Thyroid gland (tissue), 4 donors: ENCODE data around the gene ARMH4. TPM values are rescaled to one million over a fixed set of nuclear protein-coding genes. Genes with fewer than 3 reads are reported as not detected.

ENCODE experiments used
- DNase-seq, 2 donors: peaks; one replicate each; pipeline ENCODE4 v3.0.0-alpha.2; 2019
- H3K27ac ChIP-seq, 3 donors: fragments of 200-600 bp; sonication (generic); 1 replicate in 2 of 3; 2 replicates in 1 of 3; pipeline ENCODE4 v1.5.1; 2016 to 2019; ENCODE audit warnings: mild to moderate bottlenecking in 1 of 3, moderate library complexity in 1 of 3
- H3K27me3 ChIP-seq: fragments of 200-600 bp; sonication (generic); one replicate; pipeline ENCODE4 v1.5.1; 2019
- H3K36me3 ChIP-seq, 2 donors: fragments of 200-600 bp; sonication (generic); one replicate each; pipeline ENCODE4 v1.5.1; 2016 to 2019
- H3K4me1 ChIP-seq, 2 donors: fragments of 200-600 bp; sonication (generic); one replicate each; pipeline ENCODE4 v1.5.1; 2017 to 2019
- H3K4me3 ChIP-seq, 3 donors: fragments of 200-600 bp; sonication (generic); replicated peaks in 1 of 3; 1 replicate in 2 of 3; 2 replicates in 1 of 3; pipeline ENCODE4 v1.5.1; 2016; ENCODE audit warnings: mild to moderate bottlenecking in 1 of 3
- H3K9me3 ChIP-seq: fragments of 200-600 bp; sonication (generic); one replicate; pipeline ENCODE4 v1.5.1; 2017
- CTCF ChIP-seq, 6 experiments: fragments of 200-600 bp in 3 of 6; fragments of 450-650 bp in 3 of 6; sonication (generic) in 3 of 6; IDR thresholded peaks; one replicate each; pipeline ENCODE4 v1.5.1; 2016 to 2019; ENCODE audit warnings: antibody characterized with exemption in 6 of 6, mild to moderate bottlenecking in 2 of 6, inconsistent platforms in 1 of 6, moderate library complexity in 1 of 6
- POLR2A ChIP-seq, 2 donors: fragments of 450-650 bp; IDR thresholded peaks; one replicate each; pipeline ENCODE4 v1.6.1; 2017; ENCODE audit warnings: antibody characterized with exemption in 2 of 2, mild to moderate bottlenecking in 2 of 2, moderate library complexity in 1 of 2
- WGBS, 2 donors: methylation state at CpG; one replicate each; pipeline ENCODE4 v1.1.5; 2017; 5-methylcytosine and 5-hydroxymethylcytosine counted together
- intact Hi-C: fragments of 100-400 bp; cut with DNase I; formaldehyde crosslinking; loops from one replicate; pipeline ENCODE4 v1.15.1; 2023
- total RNA-seq, 4 donors: library from RNA; depleted of rRNA; stranded (reverse); fragments of >200 nt; gene quantifications; one replicate each; pipeline ENCODE4 v1.2.3, GENCODE V29; 2016

ARMH4 gene
- total RNA-seq, 4 donors from 2014 or later: 4.2 to 7.5 (median 7.0) TPM

DNA sequence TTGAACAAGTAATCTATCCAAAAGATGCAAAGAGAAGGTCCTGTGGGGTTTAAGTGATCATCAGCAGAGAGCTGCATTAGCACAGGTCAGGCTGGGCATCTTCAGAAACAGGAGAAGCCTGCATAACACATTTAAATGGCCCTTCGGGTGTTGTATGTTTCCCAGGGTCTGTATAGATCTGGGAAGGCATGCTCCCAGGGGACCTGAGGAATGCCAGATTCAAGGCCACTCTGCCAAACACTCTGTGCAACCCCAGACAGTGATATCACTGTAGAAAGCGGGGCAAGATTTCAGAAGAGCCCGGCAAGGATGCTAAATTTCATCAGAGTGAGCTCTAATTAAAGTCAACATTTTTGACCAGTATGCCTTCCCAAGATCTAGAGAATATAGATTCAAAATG is 92.9 kb downstream of the ARMH4 start:
- Histone ChIP-seq H3K9me3 (no peaks in the 10 kb centered on the region), H3K4me3 (no peak overlapping the region), H3K27ac (no peak overlapping the region), H3K27me3 (no peaks in the 10 kb centered on the region), H3K36me3 (no peaks in the 10 kb centered on the region), H3K4me1 (no peaks in the 10 kb centered on the region)
- intact Hi-C loops: no loop called here
- DNase-seq: no peak
- TF ChIP-seq POLR2A (IDR thresholded peaks at IDR 0.05) (no peak), CTCF (IDR thresholded peaks at IDR 0.05) (no peak)
- WGBS, 2 donors: 83 to 84% methylated on average over 3 of the region's 3 CpGs

DNA sequence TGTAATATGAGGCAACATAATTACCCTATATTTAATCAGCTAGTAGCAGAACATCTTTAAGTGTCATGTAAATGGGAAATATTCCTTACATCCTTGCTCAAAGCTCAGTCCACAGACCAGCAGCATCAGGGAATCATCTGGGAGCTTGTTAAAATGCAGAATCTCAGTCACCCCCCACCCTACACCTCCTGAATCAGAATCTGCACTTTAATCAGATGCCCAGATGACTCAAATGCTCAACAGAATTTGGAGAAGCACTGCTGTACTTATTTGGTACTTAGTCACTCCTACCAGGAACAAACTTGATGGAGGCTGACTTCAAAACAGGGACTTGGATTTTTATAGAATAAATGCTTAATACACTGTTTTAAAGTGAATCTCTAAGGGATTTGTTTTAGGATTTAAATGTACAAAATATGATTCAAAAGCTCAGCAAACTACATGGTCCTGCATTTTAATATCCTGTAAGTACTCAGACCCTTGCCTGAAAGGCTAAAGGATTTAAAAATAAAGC is 96.5 kb downstream of the ARMH4 start:
- intact Hi-C loops: no loop called here
- no peak for DNase-seq
- Histone ChIP-seq H3K27ac (no peak overlapping the region), H3K9me3 (no peaks in the 10 kb centered on the region), H3K27me3 (no peaks in the 10 kb centered on the region), H3K4me3 (no peak overlapping the region), H3K4me1 (no peaks in the 10 kb centered on the region), H3K36me3 (no peaks in the 10 kb centered on the region)
- TF ChIP-seq CTCF (IDR thresholded peaks at IDR 0.05) (no peak), POLR2A (IDR thresholded peaks at IDR 0.05) (no peak)

DNA sequence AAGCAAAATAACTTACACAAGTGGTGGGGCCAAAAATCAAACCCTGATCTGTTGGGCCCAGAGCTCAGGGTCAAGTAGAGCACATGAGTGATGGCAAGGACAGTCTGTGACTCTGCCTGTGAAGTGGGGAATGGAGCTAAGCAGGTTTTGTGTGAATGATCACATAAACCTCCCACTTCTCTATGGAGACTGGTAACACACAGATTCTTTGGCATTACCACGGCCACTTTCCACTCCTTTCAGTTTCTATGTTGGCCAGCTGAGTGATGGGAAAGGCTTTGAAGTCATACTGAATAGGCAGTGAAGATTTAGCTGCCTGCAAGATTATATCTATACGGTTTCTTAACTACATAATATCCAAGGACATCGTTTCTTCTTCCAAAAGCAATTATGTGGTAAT is 97.9 kb downstream of the ARMH4 start:
- Histone ChIP-seq H3K9me3 (no peaks in the 10 kb centered on the region), H3K4me1 (no peaks in the 10 kb centered on the region), H3K27ac (no peak overlapping the region), H3K36me3 (no peaks in the 10 kb centered on the region), H3K4me3 (no peak overlapping the region), H3K27me3 (no peaks in the 10 kb centered on the region)
- peak; percentile 8 to 12 for DNase-seq
- intact Hi-C loops: no loop called here
- 68 to 78% methylated on average over 3 of the region's 3 CpGs for WGBS, 2 donors
- TF ChIP-seq POLR2A (IDR thresholded peaks at IDR 0.05): no peak
- TF ChIP-seq CTCF (IDR thresholded peaks at IDR 0.05): no peak

- peak; percentile 55 to 62 for DNase-seq
- Histone ChIP-seq H3K4me3 (no peak overlapping the region), H3K36me3 (no peaks in the 10 kb centered on the region), H3K4me1 (peaks cover 0 to 10% of the 10 kb centered on the region in 2 donors), H3K27me3 (no peaks in the 10 kb centered on the region), H3K9me3 (no peaks in the 10 kb centered on the region), H3K27ac (peak overlapping the region in 1 of 3 donors; percentile 17)
- intact Hi-C loops: no loop called here
- 40 to 45% methylated on average over 5 of the region's 5 CpGs for WGBS, 2 donors
- TF ChIP-seq CTCF (IDR thresholded peaks at IDR 0.05) (no peak), POLR2A (IDR thresholded peaks at IDR 0.05) (no peak)
Observed at GRCh38 chr14:58048219-58048618, 103.8 kb downstream of the ARMH4 start.

- Histone ChIP-seq H3K4me1 (peaks cover 0 to 9% of the 10 kb centered on the region in 2 donors), H3K27me3 (no peaks in the 10 kb centered on the region), H3K4me3 (no peak overlapping the region), H3K27ac (no peak overlapping the region), H3K9me3 (no peaks in the 10 kb centered on the region), H3K36me3 (no peaks in the 10 kb centered on the region)
- intact Hi-C loops: no loop called here
- TF ChIP-seq POLR2A (IDR thresholded peaks at IDR 0.05): no peak
- TF ChIP-seq CTCF (IDR thresholded peaks at IDR 0.05): no peak
- no peak for DNase-seq
Observed at GRCh38 chr14:58027904-58028303, 124.1 kb downstream of the ARMH4 start.
